ENCODE measurements around the gene CLCA2.

DNA sequence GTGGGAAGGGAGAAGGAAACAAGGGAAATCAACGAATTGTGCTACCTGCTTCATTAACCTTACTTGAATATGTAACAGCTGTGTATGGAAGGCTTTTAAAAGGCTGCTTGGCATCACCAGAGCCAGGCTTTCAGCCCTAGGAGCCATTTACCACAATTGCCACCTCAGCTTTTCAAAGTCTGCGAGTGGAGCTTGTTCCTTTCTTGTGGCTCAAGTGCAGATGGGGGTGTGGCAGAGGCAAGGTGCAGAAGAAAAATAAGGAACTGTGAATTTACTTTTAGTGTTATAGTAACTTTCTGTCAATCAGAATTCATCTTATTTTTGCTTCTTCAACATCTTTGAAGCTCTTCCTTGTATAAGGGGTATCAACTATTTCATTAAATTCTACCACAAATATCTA lies 17.6 kb downstream of the CLCA2 start:
- TF ChIP-seq, protein P1, sequence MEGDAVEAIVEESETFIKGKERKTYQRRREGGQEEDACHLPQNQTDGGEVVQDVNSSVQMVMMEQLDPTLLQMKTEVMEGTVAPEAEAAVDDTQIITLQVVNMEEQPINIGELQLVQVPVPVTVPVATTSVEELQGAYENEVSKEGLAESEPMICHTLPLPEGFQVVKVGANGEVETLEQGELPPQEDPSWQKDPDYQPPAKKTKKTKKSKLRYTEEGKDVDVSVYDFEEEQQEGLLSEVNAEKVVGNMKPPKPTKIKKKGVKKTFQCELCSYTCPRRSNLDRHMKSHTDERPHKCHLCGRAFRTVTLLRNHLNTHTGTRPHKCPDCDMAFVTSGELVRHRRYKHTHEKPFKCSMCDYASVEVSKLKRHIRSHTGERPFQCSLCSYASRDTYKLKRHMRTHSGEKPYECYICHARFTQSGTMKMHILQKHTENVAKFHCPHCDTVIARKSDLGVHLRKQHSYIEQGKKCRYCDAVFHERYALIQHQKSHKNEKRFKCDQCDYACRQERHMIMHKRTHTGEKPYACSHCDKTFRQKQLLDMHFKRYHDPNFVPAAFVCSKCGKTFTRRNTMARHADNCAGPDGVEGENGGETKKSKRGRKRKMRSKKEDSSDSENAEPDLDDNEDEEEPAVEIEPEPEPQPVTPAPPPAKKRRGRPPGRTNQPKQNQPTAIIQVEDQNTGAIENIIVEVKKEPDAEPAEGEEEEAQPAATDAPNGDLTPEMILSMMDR (IDR thresholded peaks at IDR 0.05): no peak
- no peak for TF ChIP-seq EZH2 (IDR thresholded peaks at IDR 0.05)
- TF ChIP-seq EZH2phosphoT487 (IDR thresholded peaks at IDR 0.05): no peak

Data from neural progenitor cell (in vitro differentiated cells).